8988T (cell line): ENCODE measurements around the gene DCUN1D3.
"Not testable (repeated sequence)": the region's sequence is repeated elsewhere in the genome, so short reads cannot be mapped to it uniquely, and the experiment has no call there.

Experiments used
- DNase-seq: peaks from one replicate; pipeline ENCODE4 v3.0.0; 2011

The DCUN1D3 gene

GRCh38 chr16:20818929-20819585, 81.1 kb downstream of the DCUN1D3 start:
- no peak for DNase-seq

- DNase-seq, result no peak
Measured at GRCh38 chr16:20814784-20815183, 85.4 kb downstream of the DCUN1D3 start.

- DNase-seq, result no peak
Measured at GRCh38 chr16:20812510-20812909, 87.6 kb downstream of the DCUN1D3 start.

DNA sequence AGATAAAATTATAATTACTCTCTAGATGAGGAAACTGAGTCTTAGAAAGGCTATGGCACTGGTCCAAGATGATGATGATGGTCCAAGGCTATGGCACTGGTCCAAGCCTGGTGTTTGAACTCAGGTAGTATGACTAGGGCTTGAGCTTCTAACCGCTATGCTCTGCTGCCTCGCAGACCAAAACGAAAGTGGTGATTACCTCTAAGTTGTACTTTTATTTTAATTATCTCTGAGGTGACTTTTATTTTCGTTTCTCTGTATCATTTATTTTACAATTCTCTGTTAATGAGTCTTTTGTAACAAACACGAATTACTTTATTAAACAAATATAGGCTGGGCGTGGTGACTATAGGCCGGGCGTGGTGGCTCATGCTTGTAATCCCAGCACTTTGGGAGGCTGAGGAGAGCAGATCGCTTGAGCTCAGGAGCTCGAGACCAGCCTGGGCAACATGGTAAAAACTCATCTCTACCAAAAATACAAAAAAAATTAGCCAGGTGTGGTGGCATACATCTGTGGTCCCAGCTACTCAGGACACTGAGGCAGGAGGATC, 88.2 kb downstream of the DCUN1D3 start:
- no peak for DNase-seq

- no peak for DNase-seq
Measured at GRCh38 chr16:20807862-20808261, 92.3 kb downstream of the DCUN1D3 start.

GRCh38 chr16:20806168-20807050, 93.7 kb downstream of the DCUN1D3 start, which contains the start of the genes ERI2 and REXO5:
TSS of gene ERI2 (minus strand) at chr16:20806472. CDS start at chr16:20806430, 42 bp downstream.
TSS of gene REXO5 (plus strand) at chr16:20806527. CDS start at chr16:20806954, 427 bp downstream.
- DNase-seq, result peak; percentile 58

DNA sequence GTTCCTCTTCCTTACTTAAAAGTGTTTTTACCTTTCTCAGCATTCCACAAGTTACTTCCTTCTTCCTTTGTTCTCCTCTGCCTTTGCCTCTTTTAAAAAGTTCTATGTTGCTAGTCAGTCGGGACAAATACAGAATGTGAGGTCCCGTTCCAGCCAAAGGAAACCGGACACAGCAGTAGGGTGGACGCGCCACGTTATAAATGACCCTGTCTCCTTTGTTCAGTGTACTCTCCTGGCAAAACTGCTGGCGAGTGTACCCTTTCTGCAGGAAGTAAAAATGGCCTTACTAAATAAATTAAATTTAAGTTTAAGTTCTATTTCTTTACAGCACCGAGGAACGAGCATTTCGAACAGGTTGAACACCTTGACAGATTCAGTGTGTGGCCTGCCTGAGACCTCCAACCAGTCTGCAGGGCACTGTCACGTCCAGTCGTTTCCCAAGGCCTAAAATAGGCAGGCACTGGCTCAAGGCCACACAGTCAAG, 94.4 kb downstream of the DCUN1D3 start:
- DNase-seq, result not testable (repeated sequence)
